Activated CD4-positive, alpha-beta T cell treated with anti-CD3 and anti-CD28 coated beads, Interleukin-2, Interleukin-6, amounts not matched to agents 100 ng/mL and 50 ng/mL, durations not matched to agents 16 hours and 8 hours (primary cell): ENCODE results near the gene TCF12.
A peak's percentile ranks its signal among the peaks of the same experiment; 100 is the strongest.
"Not testable (repeated sequence)": the region's sequence is repeated elsewhere in the genome, so short reads cannot be mapped to it uniquely, and the experiment has no call there.

Experiments
- DNase-seq: peaks from one replicate; pipeline ENCODE4 v3.0.0-alpha.2; 2020

The TCF12 gene

DNA sequence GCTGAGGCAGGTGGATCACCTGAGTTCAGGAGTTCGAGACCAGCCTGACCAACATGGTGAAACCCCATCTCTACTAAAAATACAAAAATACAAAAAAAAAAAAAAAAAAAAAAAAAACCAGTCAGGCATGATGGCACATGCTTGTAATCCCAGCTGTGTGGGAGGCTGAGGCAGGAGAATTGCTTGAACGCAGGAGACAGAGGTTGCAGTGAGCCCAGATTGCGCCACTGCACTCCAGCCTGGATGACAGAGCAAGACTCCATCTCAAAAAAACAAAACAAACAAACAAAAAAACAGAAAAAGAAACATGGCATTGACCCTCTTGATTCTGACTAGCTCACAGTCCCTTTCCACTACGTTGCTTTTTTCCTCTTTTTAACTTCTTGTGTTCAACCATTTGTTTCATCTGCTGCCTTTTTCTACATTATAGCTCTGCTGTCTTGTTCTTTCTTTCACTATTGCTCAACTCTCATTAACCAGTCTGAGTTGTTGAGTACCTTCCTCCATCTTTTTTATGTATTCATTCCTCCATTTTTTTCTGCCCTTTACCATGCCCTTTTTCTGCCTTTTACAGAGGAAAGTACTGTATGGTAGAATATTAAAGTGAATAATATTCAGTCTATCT, 179.6 kb downstream of the TCF12 start:
- DNase-seq: not testable (repeated sequence)

DNA sequence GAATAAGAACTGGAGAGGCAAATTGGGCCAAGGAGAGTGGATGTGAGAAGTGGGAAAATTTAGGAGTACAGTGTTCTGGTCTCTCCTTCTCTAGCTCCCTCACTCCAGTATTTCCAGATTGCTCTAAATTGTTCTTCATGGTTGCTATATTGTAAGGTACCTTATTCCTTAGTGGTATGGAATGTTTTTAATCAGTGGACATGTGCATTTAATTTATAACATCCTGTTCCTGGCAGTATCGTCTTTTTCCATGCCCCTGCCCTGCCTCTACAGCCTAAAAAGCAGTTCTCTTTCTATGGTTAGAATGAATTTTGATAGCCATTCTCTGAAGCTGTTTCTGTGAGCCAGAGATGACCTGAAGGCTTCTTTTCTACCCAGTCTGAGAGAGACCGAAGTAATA, 180.5 kb downstream of the TCF12 start:
- no peak for DNase-seq

DNA sequence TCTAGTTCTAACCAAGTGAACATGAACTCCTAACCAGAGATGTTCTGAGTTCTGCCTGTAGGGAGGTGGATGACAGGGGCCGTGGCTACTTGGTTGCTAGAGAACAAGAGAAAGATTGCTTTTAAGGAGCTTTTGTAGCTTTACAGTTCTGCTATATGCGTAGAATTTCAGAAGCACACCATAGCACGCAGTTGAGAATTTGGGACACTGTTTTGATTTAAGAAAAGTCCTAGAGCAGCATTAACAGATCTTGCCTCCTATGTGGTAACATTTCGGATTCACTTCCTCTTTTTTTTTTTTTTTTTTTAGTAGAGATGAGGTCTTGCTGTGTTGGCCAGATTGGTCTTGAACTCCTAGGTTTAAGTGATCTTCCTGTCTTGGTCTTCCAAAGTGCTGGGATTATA, 181.7 kb downstream of the TCF12 start:
- no peak for DNase-seq

DNA sequence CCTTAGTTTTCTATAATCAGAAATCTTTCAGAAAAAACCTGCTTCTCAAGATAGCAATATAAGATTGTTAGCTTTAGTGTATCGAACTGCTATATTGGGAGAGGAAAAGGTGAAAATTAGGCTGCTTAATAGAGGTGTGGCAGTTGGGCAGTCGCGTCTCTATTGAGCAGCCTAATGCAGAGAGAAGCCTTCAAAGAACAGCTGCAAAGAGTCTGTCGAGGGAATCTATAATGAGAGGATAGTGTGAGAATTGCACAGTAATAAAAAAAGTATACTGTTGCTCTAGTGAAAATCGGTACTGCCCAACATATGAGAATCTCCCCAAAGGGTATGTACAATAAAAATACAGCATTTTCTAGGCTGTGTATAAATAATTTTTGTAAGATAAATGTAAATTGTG, 184.4 kb downstream of the TCF12 start:
- no peak for DNase-seq

DNA sequence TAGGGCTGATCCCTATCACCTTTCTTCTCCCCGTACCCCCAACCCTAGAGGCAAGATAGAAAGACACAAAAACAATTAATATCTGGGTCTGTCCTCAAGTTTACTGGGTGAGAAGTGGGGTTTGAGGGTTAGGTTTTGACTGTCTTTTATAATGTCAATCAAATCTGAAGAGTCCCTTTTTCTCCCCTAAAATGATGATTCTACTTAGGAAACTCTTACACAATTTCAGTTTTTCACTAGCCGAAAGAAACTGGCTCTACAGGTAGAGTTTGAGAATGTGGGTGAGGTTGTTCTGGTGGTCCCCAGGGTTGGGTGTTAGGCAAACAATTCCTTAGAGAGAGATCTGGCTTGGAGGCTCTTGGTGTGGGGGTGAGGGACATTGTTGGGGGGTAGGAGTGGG, 189.9 kb downstream of the TCF12 start:
- DNase-seq: no peak

DNA sequence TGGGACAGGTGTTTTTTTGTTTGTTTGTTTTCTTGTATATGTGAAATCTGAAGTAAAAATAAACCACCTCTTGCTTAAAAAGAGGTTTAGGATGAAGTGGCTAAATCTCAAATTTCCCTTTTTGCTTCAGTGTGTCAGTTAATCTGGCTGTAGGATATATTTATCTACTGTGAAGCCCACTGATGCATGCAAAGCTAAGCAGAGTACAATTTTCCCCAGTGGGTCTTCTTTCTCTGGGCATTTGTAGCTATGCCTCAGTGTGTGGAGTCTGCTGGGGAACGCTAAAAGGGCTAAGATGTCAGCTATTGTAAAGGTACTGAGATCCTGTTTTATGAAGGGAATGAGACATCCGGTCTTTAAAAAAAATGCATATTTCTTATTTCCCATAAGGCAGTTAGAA, 190.6 kb downstream of the TCF12 start:
- DNase-seq: no peak

DNA sequence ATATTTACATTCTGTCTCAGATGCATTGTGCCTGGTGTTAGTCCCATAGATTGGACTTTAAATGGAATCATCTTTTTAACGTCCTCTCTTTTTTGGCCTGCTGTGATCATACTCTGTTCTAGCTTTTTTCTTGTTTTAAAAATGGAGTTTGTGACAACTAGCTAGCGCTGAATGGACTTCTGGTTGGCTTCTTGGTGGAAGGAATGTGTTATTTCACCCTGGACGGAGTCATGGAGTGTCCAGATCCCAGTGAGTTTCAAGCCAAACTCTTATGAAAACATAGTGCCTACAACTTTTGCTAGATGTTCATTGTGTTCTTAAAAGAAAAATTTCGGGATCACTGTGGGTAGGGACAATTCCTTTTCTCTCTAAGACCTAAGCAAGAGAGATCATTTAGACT, 192.6 kb downstream of the TCF12 start:
- no peak for DNase-seq

DNA sequence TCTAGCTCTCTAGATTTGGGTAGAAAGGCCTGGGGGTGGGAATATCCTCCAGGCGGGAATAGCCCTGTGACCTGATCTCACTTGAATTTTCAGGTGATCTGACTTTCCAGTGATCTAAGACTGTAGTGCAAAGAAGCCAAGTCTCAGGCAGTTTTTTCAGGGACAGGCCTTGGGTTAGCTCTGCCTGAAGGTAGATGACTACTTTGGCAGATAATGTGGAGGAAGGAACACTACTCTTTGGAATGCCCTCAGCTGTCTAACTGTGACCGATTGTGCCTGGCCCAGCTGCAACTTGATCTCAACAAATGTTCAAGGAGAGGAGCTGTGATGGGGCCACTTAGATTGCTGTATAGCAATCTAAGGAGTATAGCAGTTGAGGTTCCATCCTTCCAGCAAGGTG, 193.7 kb downstream of the TCF12 start:
- no peak for DNase-seq

DNA sequence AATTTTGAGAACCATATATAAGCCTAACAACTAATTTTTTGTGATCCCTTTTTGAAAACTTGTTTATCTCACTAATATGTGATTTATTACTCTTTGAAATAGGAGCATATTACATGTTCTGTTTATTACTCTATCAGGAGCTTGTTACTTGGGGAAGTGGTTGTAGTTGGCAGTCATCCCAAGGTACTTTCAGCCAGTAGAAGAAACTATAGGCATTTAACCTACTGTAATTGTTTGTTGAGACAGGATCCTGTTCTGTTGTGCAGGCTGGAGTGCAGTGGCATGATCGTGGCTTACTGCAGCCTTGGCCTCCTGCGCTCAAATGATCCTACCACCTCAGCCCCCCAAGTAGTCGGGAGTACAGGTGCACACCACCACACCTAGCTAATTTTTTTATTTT, 195.6 kb downstream of the TCF12 start:
- DNase-seq: no peak

DNA sequence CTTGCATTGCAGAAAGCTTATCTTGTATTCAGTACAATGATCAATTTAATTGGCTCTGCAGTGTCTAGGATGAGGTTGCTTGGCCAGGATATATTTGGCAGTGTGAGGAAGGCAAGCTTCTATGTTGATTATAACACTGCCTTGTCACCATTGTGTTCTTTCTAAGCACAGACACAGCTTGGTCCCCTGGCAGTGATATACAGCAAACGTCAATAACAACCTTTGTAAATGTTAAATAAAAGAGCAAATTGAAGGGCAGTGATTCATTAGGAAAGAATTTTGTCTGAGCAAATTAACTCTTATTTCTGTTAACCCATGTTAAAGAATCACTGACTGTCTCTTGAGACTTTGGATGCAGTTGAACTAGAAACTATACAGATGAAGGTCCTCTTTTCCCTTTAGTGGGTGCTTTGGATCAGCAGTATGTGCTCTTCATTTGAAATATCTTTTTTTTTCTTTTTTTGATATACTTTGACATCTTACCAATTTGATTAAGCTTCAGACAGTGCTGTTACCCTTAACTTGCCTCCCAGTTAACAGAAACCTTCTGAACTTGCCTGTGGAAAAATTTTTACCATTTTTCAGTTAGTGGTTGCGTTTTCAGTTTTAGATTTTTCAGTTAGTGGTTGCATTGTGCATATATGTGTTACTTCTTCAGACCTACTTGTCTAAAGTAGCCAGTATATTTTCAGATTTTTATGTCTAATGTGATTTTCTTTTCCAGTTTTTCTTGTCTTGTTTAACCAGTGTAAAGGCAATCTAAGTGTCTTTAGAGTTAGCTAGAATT, 199.8 kb downstream of the TCF12 start:
- DNase-seq: peak; percentile 32

DNA sequence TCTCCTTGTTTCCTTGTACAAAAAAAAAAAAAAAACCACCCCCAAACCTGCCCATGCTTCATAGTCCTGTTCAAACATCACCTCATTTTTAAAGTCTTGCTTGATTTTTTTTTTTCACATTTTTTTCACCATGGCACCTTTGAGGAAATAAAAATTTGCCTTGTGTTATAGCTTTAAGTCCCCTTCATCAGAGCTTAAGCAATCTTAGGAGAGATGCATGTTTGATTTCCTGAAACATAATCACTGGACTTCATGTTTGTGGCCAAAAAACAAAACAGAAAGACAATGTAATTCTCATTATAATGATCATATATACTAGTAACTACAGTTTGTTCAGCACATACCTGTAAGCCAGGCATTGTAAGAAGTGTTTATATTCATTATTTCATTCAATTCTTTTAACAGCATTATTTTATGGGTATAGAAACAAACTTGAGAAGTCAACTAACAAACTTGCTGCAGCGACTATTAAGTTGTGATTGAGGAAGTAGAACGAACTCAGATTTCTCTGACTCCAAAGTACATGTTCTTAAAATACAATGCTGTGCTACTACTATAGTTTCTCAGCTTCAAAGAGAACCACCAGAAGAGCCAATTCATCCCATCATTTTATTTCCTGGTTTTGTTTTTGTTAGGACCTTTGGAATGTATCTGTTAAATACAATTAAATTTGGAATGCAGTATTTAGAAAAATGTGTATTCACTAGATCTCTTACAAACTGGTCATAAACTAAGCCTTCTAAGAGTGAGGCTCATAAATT, 203.8 kb downstream of the TCF12 start:
- DNase-seq: no peak

DNA sequence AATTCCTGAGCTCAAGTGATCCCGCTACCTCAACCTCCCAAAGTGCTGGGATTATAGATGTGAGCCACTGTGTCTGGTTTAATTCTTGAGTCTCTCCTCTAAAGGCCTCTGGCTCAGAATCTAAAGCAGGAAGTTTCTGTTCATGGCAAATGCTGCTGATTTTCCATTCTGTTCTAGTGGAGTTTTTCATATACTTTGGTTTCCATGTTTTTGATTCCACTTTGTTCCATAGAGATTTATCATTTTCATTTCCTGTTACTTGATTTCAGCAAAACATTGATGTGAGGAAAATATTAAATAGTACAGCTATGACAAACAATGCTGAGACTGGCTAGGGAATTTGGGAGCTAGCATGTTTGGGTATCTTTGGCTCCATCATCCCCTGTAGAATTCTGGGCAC, 205.6 kb downstream of the TCF12 start:
- DNase-seq: no peak

DNA sequence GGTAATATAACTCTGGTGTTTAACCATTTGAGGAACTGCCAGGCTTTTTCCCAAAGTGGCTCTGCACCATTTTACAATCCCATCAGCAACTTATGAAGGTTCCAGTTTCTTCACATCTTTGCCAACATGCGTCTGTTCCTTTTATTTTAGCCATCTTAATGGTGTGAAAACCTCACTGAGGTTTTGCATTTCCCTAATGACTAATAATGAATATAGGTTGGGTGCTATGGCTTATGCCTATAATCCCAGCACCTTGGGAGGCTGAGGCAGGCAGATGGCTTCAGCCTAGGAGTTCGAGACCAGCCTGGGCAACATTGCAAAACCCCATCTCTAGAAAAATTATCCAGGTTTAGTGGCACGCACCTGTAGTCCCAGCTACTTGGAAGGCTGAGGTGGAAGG, 210.6 kb downstream of the TCF12 start:
- DNase-seq: peak; percentile 36

DNA sequence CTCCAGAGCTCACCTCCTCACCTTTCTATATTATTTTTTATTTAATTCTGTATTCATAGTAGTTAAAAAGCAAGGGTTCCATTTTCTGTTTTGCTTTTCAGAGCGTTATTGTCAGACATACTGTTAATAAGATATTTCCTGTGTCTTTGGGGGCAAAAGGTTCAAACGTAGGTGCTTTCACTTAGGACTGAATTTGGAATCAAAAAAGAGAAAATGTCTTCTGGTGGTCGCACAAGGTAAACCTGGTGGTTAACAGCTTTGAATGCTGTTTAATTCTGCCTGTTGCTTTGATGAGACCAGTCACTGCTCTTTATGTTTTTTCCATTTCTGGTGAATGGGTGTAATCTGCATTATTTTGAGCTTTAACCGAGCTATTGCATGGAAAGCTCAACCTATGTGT, 212.5 kb downstream of the TCF12 start:
- no peak for DNase-seq

DNA sequence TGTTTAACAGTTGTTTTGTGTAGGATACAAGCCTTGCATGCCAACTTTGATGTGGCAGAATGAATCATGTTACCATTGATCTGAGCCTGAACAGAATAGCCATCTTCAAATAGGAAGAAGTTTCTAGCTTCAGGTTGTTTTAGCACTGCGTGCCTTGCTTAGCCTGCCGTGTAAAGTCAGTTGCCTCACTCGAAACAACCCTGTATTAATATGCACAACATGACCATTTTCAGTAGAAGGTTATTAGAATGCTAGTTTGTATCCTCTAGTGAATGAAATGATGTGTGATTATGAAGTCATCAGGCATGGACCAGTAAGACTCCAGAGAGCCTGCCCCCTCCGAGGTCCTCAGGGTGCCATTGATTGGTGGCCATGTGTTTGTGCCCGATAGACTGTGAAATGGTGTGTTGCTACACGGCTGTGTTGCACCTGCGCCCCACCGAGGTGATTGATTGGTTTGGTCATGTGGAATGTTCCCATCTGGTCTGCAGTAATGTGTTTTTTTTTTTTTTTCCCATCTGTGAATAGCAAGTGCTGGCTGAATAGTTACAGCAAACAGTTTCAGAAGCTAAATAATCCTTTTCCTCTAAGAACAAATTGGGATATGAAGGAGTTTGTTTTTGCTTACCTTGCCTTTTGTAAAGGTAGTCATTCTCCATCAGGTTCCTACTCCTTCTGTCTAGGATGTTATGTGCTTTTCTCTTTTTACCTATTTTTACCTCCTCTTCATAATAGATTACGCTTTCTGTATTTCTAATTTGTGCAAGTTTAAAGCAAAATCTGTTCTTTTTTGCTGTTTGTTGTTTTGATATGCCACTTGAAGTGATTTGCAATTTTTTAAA, 214.9 kb downstream of the TCF12 start:
- peak; percentile 12 for DNase-seq

DNA sequence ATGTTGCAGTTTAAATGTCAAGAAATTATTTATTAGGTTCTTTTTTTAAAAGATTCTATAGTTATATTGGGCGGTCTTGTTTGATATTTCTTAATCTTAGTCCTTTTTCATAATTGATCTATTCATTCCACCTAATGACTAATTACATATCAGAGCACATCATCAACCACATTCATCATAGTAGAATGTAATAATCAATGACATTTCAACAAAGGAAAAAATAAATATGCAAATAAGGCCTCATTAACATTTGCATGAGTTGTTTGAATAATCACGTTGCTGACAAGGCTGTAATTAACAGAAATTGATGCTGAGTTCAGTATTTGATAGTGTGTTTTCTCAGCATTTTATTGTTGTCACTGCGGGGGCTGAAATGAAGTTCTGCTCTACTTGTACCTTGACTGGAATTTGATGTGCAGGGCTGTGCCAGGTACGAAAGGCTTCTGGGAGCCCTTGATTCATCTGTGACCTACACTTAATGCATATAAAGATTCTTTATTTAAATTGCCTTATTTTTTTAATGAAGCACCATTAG, 215.7 kb downstream of the TCF12 start:
- no peak for DNase-seq

DNA sequence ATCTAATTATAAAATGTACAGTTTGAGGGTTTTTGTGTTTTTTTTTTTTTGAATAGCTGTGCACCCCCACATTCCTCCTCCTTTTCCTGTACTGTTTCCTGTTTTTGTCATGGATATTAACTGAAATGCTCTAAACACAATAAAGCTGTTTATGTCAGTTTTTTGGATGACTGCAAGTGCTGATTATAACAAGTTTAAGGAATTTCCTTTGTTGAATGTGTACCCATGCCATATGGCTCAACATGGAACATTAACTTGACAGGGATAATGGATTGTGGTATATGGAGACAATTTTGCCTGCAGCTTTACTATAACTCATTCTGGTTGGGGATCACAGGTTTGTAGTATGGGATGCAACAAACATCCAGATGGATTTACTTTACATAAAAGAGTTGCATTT, 216.4 kb downstream of the TCF12 start:
- no peak for DNase-seq

DNA sequence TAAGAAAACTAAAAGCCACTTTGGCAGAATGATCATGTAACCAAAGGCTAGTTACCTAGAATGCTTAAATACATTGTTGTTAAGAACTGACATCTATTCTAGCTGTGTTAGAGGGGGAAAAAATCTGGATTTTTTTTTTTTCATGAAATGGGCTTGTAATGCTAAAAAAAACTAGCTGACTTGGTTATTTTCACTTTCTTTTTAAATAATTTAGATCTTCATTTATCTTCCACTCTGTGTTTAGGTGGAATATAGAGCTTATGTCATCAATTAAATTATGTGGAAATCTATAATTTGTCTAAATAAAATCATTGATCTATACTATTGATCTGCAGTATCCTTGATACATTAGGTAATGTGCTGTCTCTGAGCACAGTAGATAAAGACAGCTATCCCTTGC, 217.4 kb downstream of the TCF12 start:
- DNase-seq: no peak

DNA sequence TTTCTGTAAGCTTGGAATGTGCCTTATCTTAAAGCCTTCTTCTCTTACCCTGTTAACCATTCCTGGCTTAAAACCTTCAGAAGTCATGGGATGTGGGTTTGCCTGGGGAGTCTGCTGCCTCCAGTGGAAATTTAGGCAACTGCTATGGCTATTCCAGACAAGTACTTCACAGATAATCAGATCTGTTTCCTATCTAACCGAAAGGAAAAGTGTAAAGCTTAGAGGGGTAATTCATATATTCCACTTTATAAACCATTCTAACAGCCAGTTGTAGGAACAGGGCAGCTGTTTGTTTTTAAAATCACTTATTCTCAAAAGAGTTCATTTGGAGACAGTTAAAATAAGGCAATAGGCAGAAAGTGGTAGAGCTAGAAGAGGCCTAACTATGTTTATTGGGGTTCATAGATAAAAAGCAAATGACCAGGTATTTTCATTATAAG, 219.9 kb downstream of the TCF12 start:
- no peak for DNase-seq

DNA sequence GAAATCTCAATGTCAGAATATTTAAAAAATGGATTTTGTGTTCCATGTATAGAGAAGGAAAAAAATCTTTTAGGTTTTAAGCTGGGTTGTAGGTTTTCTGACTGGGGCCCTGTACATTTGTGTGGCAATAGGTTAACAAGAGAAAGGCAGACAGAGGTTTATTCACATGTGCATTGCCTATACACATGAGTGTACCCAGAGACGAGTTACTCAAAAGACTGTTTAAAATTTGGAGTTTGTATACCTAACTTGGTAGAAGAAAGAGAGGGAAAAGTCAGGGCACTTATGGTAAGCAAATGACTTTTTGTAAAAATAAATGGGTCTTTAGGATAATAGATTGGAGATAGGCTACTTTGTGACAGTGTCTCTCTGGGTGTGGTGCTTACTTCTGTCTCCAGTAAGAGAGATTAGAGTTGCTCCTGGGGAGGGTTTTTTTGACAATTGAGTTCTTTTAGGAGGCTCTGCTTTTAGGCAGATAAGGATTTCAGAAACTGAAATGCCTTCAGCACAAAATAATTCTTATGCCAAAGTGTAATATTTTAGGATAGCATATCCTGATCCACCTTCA, 225.2 kb downstream of the TCF12 start:
- no peak for DNase-seq

DNA sequence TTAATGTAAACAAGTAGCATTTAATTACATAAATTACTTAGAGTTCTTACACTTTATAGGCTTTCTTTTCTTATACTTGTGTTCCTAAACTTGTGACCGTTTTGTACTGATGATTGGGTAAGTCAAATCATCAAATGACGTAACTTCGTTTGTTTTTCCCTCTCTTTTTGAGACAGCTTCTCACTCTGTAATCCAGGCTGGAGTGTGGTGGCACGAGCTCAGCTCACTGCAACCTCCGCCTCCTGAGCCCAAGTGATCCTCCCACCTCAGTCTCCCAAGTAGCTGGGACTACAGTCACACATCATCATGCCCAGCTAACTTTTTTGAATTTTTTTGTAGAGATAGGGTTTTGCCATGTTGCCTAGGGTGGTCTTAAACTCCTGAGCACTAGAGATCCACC, 226.0 kb downstream of the TCF12 start:
- DNase-seq: no peak

DNA sequence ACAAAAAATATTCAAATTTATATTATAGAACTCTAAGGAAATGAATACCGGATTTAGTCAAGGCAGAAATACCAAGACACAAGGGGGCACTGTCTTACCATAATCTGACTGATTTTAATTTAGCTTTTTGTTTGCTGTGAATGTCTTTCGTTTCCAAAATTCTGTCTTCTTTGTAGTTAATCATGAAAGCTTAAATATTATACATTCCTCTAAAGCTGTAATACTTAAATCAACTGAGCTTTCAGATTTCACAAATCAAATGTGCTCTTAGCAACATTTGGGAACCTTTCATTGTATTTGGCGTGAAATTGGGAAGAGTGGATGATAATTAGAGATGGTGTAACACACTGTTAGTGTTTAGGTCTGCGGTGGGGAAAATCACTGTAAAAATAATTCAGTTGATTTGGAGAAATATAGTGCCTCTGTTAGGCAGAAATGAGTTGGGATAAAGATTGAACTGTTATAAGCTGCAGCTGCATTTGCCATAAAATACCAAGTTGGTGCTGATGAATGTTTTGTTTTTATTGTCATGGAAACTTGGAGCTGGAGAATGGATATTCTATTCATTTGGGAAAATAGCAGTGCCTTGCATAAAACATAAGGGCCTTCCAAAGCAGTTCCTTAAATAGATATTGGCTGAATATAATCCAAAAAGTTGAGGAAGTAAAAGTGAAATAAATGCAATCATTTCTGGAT, 228.2 kb downstream of the TCF12 start:
- DNase-seq: peak; percentile 44
